OCI-LY1 (cell line): Measurements from ENCODE around the gene SLC43A1.

Experiments
- CTCF ChIP-seq: fragments of 200-600 bp; sonication (generic), shearing (Covaris generic); IDR thresholded peaks from 2 replicates; pipeline ENCODE4 v1.5.1; 2017; ENCODE audit warnings: mild to moderate bottlenecking, antibody characterized with exemption, low read length, moderate library complexity, mixed read lengths
- EZH2 ChIP-seq: fragments of 200-600 bp; sonication (generic), shearing (Covaris generic); IDR thresholded peaks from 2 replicates; pipeline ENCODE4 v1.8.0; 2017; ENCODE audit warnings: borderline replicate concordance, mixed run types, mild to moderate bottlenecking, antibody characterized with exemption, low read length, moderate library complexity, mixed read lengths

- no peak for TF ChIP-seq CTCF
- TF ChIP-seq EZH2: no peak
Measured at GRCh38 chr11:57474803-57475115, 40.7 kb downstream of the SLC43A1 start.
